ENCODE data around the gene KIF12.
"Not testable (repeated sequence)": the region's sequence is repeated elsewhere in the genome, so short reads cannot be mapped to it uniquely, and the experiment has no call there.

The KIF12 gene

GRCh38 chr9:114084282-114085073 lies 14.6 kb downstream of the KIF12 start:
- no peak for DNase-seq (ENCODE audit: low spot score)

- DNase-seq (ENCODE audit: low spot score) = no peak
These were observed 15.4 kb downstream of the KIF12 start for GRCh38 chr9:114083666-114084065.

GRCh38 chr9:114082763-114083412 lies 16.2 kb downstream of the KIF12 start:
- DNase-seq (ENCODE audit: low spot score) = not testable (repeated sequence)

GRCh38 chr9:114082017-114082762 lies 16.9 kb downstream of the KIF12 start:
- peak; percentile 75 for DNase-seq (ENCODE audit: low spot score)

DNA sequence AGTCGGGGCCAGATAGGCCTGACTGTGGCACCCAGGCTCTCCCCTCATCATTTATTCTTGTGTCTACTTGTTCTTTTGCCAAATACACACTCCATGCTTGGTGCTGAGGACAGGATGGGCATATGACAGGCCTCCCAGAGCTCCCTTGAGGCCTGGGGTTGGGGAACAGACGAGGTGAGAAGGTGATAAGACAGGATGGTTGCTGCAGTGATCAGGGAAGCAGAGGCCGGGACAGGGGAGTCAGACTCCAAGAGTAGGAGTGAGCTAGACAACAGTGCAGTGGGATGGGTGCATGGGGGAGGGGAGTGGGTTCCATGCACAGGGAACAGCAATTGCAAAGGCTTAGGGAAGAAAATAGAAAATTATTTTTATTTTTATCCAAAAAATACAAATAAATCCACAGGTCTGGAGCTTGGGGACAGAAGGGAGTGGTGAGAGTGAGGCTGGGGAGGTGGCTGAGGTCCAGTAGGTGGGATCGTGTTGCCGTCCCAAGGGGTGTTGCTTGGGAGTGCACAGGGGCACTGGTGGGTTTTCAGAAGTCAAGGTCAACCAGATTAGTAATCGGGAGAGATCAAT lies 17.6 kb downstream of the KIF12 start:
- no peak for DNase-seq (ENCODE audit: low spot score)

DNA sequence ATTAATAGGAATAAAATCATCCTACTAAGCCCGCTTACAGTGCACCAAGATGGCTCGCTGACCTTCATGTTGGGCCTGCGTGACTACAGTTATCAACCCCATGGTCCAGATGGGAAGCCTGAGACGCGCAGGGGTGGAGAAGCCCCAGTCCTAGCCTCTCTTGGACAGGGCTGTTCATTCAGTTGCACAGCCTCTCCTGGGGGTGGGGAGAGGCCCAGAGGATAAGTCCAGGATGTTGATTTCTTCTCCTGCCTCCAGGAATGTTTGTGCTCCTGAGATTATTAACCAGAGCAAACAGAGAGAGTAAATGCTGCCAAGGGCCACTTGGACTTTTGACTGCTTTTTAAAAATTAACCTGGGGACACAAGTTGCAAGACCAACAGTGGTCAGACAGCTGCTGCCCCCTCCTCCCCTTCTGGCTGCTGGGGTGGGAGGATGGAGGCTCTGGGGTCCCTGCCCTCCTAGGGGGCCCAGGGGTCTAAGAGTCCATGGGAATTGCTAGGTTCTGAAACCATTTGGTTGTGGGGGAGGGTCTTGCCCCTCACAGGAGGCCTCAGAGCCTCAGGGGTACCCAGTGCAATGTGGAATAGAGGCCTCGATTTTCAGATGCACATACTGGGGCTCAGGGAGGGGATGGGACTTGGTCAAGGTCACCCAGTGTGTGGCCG lies 18.2 kb downstream of the KIF12 start:
- no peak for DNase-seq (ENCODE audit: low spot score)

GRCh38 chr9:114080195-114080772 lies 18.8 kb downstream of the KIF12 start:
- DNase-seq (ENCODE audit: low spot score) = no peak

- no peak for DNase-seq (ENCODE audit: low spot score)
These were observed 20.3 kb downstream of the KIF12 start for GRCh38 chr9:114078781-114079156.

- no peak for DNase-seq (ENCODE audit: low spot score)
These were observed 20.9 kb downstream of the KIF12 start, which contains the start of gene AMBP for GRCh38 chr9:114078021-114078780. Gene AMBP (minus strand): TSS chr9:114078300. CDS start chr9:114078209, 91 bp downstream.

DNA sequence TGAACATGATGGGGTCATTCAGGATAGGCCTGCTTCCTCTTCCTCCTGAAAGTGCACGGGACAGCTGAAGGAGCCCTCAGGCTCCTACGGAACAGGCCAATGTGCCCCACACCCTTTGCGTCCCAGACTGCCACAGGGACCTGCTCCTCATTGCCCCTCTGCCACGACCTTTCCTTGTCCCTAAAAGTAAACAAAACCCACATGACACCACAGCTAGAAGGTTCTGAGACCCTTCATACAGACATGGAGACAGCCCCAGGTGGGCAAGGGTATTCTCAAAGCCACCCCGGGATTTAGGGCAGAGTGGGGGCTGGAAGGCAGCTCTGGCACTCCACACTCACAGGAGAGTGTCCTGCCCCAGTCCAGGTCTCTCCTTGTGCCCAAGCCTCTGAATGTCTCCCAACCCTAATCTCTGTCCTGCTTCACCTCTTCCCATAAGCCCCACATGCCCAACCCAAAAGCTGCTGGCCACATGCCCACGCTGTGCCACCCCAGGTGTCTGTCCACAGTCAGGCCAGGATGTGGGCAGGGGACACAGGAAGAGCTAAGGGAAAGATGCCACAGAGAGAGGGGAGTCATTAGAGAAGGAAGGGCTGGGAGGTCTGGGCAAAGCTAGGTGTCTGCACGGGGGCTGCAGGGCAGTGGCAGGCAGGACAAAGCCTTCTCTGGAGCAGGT lies 21.8 kb downstream of the KIF12 start:
- DNase-seq (ENCODE audit: low spot score) = no peak

DNA sequence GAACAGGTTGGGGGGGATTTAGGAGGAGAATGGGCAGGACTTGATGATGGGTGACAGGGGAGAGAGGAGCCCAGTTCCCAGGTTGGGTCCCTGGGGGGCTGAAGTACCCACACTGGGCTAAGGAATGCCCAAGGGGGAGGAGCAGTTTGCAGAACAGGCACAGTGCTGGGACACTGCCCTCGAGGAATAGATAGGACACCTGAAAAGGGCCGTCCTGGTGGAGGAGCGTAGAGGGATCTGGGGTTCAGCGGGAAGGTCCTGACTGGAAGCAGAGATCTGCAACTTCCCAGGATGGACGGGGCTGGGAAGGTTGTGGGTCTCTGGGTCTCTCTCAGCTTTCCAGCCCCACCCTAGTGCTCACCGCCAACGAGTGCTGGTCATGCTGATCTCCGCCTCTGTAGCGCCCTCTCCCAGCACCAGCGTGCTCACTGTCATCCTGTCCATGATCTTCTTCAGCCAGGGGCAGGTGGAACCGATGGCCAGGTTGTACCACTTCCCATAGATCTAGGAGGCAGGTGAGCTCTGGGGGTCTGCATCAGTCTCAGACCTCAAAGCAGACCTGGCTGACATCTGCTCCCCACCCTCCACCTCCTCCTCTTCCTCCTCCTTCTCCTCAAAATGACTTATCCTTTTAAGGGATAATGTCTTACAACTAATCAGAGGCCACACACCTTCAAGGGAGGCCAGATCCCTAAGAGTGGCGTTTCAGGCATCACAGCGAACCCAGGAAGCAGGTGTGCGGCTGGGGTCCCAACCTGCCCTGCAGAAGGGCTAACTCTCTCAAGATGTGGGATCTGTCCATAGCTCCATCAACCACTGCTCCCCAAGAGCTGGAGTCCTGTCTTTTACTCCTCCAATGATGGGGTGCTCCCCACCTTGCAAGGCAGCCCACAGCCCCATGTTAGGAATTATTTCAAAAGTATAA lies 22.6 kb downstream of the KIF12 start:
- DNase-seq (ENCODE audit: low spot score) = no peak

DNA sequence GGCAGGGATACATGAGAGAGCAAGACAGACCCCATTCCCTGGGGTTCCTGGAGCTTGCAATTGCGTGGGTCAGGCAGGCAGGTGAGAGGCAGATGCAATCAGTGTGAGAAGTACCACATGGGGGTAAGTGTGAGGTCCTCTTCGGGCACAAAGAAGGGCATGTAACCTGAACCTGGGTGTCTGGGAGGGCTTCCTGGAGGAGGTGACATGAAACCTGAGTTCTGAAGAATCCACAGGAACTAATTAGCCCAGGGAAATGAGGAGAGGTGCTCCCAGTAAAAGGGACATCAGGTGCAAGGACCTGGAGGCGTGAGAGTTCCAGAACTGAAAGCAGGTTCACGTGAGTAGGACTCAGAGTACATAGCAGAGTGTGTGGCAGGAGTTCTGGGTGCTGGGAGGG lies 23.5 kb downstream of the KIF12 start:
- no peak for DNase-seq (ENCODE audit: low spot score)

GRCh38 chr9:114072184-114073140 lies 26.6 kb downstream of the KIF12 start:
- DNase-seq (ENCODE audit: low spot score) = no peak

DNA sequence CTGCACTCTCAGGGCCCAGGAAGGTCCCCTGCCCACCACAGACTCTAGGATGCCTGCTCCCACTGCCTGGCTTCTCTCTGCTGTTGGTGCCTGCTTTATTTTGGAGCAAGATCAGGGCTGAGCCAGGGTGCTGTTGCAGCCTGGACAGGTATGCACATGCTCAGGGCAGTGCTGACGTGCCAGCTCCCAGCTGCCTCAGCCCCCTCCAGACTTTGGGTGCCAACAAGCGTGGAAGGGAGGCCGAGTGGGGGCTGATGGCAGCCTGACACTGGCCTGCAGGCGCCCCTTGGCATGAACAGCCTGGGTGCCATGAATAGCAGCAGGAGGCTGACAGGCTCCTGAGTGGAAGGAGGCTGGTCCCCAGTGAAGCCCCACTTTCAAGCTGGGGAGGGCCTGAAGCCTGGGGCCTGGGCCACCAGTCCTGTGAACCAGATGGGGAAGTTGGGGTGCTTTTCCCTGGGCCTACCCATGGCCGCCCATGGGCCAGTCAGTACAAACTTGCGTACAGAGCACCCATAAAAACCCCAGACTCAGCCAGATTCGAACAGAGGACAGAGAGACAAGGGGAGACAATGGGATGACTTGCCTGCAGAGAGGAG lies 27.8 kb downstream of the KIF12 start:
- no peak for DNase-seq (ENCODE audit: low spot score)

DNA sequence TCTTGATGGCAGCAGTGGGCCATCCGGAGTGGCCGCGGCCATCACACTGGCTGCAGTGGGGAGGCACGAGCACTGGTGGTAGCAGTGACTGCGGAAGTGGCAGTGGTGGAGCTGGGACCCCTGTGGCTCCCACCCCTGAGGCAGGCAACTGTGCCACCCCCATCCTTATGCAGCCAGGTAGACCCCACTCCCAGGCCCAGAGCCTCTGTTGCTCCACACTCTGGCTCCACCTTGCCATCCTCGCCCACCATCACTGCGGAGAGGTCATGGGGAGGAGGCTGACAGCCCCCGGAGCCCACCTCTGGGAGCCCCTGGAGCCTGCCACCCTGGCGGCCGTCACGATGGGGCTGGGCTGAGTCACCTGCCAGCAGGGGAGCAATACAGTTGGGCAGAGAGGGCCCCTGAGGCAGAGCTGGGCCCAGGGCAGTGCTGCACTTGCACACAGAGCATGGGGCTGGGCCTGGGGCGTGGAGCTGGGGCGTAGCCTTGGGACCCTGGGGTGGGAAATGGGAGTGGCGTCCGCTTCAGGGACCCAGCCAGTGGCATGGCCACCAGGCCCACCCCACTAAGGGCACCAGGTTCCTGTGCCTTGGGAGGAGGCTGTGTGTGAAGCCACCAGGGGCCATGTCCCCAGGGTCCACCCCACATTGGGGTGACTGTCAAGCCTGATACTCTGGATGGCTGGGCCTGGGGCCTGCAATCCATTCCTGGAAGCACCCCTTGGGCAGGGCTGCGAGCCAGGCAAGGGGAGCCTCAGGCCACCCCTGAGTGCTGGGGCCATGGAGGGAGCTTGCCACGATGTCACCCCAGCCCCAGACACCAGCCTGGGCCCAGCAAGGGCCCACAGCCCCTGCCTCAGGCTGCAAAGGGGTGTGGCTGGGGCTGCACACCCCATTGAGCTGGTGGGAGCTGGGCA lies 28.6 kb downstream of the KIF12 start:
- no peak for DNase-seq (ENCODE audit: low spot score)

DNA sequence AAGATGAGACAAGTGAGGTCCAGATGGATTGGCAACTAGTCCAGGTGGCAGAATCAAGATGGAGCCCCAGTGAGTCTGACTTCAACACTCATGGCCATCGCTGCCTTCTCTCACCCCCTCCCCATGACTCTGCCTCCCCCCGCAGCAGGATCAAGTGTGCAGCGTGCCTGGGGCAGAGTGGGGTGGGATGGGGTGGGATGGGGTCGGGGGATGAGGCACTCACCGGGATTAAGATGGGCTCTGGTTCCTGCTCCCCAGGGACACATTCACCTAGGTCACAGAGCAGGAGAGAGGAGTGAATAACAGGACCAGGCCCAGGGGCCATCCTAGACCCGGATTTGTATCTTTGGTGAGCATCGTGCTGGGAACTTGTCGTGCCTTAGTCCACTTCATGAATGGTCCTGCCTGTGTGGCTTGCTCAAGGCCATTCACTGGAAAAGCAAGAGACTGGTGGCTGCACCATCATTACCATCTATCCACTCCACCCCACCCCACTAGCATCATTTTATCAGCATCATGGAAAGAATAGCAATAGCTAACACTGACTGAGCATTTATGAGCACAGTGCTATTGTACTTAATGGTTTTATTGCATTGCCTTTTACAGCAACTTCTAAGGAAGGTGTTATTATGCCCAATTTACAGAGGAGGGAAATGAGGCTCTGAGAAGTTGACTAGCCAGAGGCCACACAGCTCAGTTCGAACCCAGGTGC lies 29.5 kb downstream of the KIF12 start:
- no peak for DNase-seq (ENCODE audit: low spot score)
